Suprapubic skin (tissue), 4 donors: ENCODE data around the gene MBD3L2. TPM values are rescaled to one million over a fixed set of nuclear protein-coding genes. Genes with fewer than 3 reads are reported as not detected.
"Not testable (repeated sequence)": the region's sequence is repeated elsewhere in the genome, so short reads cannot be mapped to it uniquely, and the experiment has no call there.

Experiments used
- DNase-seq, 2 donors: peaks; one replicate each; pipeline ENCODE4 v3.0.0-alpha.2; 2019; ENCODE audit warnings: low spot score in 2 of 2
- H3K27ac ChIP-seq: fragments of 200-600 bp; sonication (generic); one replicate; pipeline ENCODE4 v1.5.1; 2019
- H3K27me3 ChIP-seq: fragments of 200-600 bp; sonication (generic); one replicate; pipeline ENCODE4 v1.5.1; 2019
- H3K36me3 ChIP-seq: fragments of 200-600 bp; sonication (generic); one replicate; pipeline ENCODE4 v1.5.1; 2019
- H3K4me1 ChIP-seq: fragments of 200-600 bp; sonication (generic); one replicate; pipeline ENCODE4 v1.5.1; 2019
- H3K4me3 ChIP-seq: fragments of 200-600 bp; sonication (generic); one replicate; pipeline ENCODE4 v1.5.1; 2019; ENCODE audit warnings: mild to moderate bottlenecking
- H3K9me3 ChIP-seq: fragments of 200-600 bp; sonication (generic); one replicate; pipeline ENCODE4 v1.5.1; 2019
- POLR2A ChIP-seq, 2 donors: fragments of 450-650 bp; IDR thresholded peaks; one replicate each; pipeline ENCODE4 v1.6.1; 2017; ENCODE audit warnings: antibody characterized with exemption in 2 of 2, mild to moderate bottlenecking in 2 of 2, moderate library complexity in 2 of 2
- POLR2AphosphoS5 ChIP-seq, 3 donors: sonication (generic); formaldehyde crosslinking; IDR thresholded peaks; one replicate each; pipeline ENCODE4 v1.6.1; 2017; ENCODE audit warnings: antibody characterized with exemption in 3 of 3
- WGBS: methylation state at CpG from one replicate; pipeline ENCODE4 v1.1.5; 2018; 5-methylcytosine and 5-hydroxymethylcytosine counted together
- total RNA-seq, 4 donors: library from RNA; depleted of rRNA; stranded (reverse); fragments of >200 nt; gene quantifications; one replicate each; pipeline ENCODE4 v1.1.0, GENCODE V29; 2016
- TF ChIP-seq, protein P1 (sequence below), 2 donors: fragments of 200-600 bp in 1 of 2; fragments of 450-650 bp in 1 of 2; sonication (generic) in 1 of 2; IDR thresholded peaks; one replicate each; pipeline ENCODE4 v1.5.1; 2016 to 2019; ENCODE audit warnings: antibody characterized with exemption in 2 of 2, mild to moderate bottlenecking in 1 of 2, moderate library complexity in 1 of 2

MBD3L2 gene
- total RNA-seq, 4 donors from 2014 or later: not detected

DNA sequence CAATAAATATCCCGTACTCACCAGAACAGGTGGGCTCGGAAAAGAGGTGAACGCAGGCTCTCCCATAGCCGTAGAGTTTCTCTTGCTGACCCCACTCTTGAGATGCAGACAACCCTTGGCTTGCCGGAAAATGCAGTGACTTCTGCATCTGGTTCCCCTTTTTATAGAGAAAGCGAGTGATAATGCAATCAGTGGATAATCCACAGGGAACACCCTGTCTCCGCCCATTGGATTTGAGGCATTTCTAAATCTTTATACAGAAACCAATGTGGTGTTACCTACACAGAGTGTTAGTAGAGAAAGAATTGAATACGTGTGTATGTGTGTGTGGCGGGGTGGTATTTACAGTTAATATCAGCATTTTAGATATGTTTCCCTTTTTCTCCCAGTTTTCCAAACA lies 9.0 kb upstream of the MBD3L2 start, which contains the start of gene MBD3L4:
Gene MBD3L4 (minus strand): TSS at position 101 of the 400 bp plus-strand sequence. CDS start 35 bp downstream, at position 66.
- not testable (repeated sequence) for H3K27me3 ChIP-seq, H3K4me3 ChIP-seq, H3K9me3 ChIP-seq, H3K4me1 ChIP-seq, H3K36me3 ChIP-seq, H3K27ac ChIP-seq, DNase-seq
- WGBS: no CpG with 5 or more reads among the region's 9 CpGs

DNA sequence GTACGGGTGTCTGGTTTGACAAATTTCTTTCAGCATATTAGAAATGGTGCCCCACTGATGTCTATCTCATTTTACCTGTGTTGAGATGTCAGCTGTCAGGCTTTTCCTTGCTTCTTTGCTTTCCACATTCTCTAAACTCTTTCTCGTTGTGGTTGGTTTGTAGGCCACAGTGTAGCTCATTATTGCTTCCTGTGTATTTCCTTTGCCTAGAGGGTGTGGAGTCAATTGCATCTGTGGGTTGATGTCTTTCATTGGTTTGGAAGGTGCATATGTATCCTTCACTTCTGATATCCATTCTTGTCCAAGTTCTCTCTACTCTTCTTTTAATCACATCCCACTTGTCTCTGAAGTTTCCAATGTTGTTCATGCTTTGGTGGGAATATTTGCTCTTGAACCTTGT lies 7.6 kb upstream of the MBD3L2 start:
- H3K27ac ChIP-seq: not testable (repeated sequence)

DNA sequence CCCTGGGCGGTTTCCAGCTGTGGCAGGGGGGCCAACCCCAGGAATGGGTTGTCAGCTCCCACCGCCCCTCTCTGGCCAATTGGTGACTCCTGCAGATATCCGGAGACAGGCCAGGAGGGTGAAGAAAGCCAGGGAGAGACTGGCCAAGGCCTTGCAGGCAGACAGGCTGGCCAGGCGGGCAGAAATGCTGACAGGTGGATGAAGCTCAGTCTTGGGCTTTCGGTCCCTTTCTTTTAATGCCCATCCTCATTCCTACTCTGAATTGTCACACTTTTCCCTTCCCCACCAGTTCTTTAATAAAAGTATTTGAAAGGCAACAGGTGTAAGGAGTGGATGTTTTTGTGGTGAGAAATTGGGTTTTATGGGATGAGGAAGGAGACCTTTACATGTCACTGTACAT lies 2.3 kb downstream of the MBD3L2 start:
- not testable (repeated sequence) for H3K4me3 ChIP-seq, H3K27ac ChIP-seq, DNase-seq, H3K36me3 ChIP-seq, H3K9me3 ChIP-seq, H3K27me3 ChIP-seq, H3K4me1 ChIP-seq
- 89% methylated on average over 3 of the region's 5 CpGs for WGBS

More for the DNA sequence above, 7.6 kb upstream of the MBD3L2 start:
- not testable (repeated sequence) for H3K4me3 ChIP-seq, DNase-seq, H3K4me1 ChIP-seq, H3K9me3 ChIP-seq, H3K27me3 ChIP-seq, H3K36me3 ChIP-seq
- WGBS: no CpG with 5 or more reads among the region's 2 CpGs

DNA sequence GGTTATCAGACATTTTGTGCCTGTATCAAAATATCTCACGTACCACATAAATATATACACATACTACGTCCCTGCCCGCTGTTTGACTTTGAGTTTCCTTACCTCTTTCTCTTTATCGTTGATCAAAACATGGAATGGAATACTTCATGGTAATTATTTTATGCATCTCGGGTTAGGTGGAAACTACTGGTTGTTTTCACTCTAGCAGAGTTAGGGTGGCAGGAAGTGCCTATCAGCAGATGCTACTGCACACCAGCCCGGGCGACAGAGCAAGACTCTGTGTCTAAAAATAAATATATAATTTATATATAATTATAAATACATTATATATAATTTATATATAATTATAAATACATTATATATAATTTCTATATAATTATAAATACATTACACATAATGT lies 3.8 kb downstream of the MBD3L2 start:
- not testable (repeated sequence) for H3K9me3 ChIP-seq, H3K4me1 ChIP-seq, H3K36me3 ChIP-seq, DNase-seq, H3K4me3 ChIP-seq, H3K27me3 ChIP-seq, H3K27ac ChIP-seq
- WGBS: 90% methylated on average over 7 of the region's 7 CpGs

DNA sequence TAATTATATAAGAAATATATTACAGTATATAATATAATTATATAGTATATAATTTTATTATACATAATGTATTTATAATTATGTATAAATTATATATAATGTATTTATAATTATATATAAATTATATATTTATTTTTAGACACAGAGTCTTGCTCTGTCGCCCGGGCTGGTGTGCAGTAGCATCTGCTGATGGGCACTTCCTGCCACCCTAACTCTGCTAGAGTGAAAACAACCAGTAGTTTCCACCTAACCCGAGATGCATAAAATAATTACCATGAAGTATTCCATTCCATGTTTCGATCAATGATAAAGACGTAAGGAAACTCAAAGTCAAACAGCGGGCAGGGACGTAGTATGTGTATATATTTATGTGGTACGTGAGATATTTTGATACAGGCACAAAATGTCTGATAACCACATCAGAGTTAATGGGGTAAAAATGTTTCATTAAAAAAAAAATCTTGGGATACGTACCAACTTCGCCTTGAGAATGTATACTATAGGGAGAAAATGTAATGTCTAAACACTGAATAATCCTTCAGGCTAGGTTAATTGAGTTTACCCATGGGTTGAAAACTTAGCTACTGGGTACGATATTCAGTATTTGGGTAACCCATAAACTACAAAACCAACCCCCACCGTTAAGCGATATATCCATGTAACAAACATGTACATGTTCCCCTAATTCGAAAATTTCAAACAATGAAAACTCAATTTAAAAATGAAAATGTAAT lies 5.7 kb downstream of the MBD3L2 start:
- not testable (repeated sequence) for H3K27me3 ChIP-seq, H3K27ac ChIP-seq, H3K36me3 ChIP-seq, H3K4me3 ChIP-seq, H3K4me1 ChIP-seq, DNase-seq, H3K9me3 ChIP-seq
- WGBS: 91% methylated on average over 14 of the region's 14 CpGs

DNA sequence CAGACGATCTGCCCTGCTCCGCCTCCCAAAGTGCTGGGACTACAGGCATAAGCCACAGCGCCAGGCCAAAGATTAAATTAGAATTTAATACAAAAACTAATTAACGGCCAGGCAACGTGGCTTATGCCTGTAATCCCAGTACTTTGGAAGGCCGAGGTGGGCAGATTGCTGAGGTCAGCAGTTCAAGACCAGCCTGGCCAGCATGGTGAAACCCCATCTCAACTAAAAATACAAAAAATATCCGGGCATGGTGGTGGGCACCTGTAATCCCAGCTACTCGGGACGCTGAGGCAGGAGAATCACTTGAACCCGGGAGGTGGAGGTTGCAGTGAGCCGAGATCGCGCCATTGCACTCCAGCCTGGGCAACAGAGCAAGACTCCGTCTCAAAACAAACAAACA lies 6.6 kb downstream of the MBD3L2 start:
- DNase-seq, H3K4me3 ChIP-seq: not testable (repeated sequence)

DNA sequence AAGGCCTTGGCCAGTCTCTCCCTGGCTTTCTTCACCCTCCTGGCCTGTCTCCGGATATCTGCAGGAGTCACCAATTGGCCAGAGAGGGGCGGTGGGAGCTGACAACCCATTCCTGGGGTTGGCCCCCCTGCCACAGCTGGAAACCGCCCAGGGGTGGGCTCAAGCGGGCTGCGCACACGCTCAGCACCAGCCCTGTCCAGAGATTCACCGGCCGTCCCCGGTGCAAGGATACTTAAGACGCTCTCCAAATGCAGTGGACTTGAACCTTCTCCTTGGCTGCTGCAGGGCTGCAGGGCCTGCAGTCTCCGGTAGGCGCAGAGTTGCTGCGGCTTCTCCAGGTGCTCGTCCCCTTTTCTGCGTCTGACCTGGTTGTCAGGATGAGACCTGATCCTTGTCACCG lies 7.2 kb downstream of the MBD3L2 start:
- DNase-seq, H3K4me1 ChIP-seq, H3K27ac ChIP-seq, H3K36me3 ChIP-seq, H3K9me3 ChIP-seq, H3K27me3 ChIP-seq, H3K4me3 ChIP-seq: not testable (repeated sequence)
- no CpG with 5 or more reads among the region's 16 CpGs for WGBS

More for the DNA sequence above, 6.6 kb downstream of the MBD3L2 start:
- not testable (repeated sequence) for H3K4me1 ChIP-seq, H3K36me3 ChIP-seq, H3K9me3 ChIP-seq, H3K27ac ChIP-seq, H3K27me3 ChIP-seq
- WGBS: 97% methylated on average over 11 of the region's 14 CpGs

DNA sequence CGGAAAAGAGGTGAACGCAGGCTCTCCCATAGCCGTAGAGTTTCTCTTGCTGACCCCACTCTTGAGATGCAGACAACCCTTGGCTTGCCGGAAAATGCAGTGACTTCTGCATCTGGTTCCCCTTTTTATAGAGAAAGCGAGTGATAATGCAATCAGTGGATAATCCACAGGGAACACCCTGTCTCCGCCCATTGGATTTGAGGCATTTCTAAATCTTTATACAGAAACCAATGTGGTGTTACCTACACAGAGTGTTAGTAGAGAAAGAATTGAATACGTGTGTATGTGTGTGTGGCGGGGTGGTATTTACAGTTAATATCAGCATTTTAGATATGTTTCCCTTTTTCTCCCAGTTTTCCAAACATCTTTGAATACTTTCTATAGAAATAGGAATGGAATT lies 9.5 kb downstream of the MBD3L2 start, which contains the start of gene MBD3L3:
Gene MBD3L3 (minus strand): TSS at position 101 of the 400 bp plus-strand sequence. CDS start 71 bp downstream, at position 30.
- no CpG with 5 or more reads among the region's 8 CpGs for WGBS
- H3K4me3 ChIP-seq: not testable (repeated sequence)

DNA sequence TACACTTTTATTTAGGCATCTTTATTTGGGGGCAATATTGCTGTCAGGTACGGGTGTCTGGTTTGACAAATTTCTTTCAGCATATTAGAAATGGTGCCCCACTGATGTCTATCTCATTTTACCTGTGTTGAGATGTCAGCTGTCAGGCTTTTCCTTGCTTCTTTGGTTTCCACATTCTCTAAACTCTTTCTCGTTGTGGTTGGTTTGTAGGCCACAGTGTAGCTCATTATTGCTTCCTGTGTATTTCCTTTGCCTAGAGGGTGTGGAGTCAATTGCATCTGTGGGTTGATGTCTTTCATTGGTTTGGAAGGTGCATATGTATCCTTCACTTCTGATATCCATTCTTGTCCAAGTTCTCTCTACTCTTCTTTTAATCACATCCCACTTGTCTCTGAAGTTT lies 10.9 kb downstream of the MBD3L2 start:
- 78% methylated on average over 2 of the region's 2 CpGs for WGBS
- H3K27me3 ChIP-seq, H3K27ac ChIP-seq, H3K4me3 ChIP-seq, H3K4me1 ChIP-seq, H3K36me3 ChIP-seq, DNase-seq, H3K9me3 ChIP-seq: not testable (repeated sequence)

More for the DNA sequence above, 9.5 kb downstream of the MBD3L2 start, which contains the start of gene MBD3L3:
- not testable (repeated sequence) for H3K27ac ChIP-seq, DNase-seq, H3K36me3 ChIP-seq, H3K4me1 ChIP-seq, H3K27me3 ChIP-seq, H3K9me3 ChIP-seq

DNA sequence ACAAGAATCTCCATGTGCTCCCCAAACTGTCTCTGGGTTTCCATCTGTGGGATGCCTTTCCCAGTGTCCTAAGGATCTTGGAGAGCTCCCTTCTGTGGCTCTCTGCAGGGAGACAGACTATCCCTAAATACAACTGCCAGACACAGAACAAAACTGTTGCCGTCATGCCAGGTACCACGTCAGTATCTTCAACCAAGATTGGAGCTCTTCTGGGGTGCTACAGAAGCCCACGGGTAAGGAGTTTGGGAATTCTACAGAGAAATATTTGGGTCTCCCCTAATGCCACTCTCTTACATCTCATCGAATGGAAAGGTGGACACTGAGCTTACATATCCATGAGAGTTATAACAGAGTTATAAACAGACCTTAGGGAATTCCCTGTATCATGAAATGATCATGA lies 14.2 kb downstream of the MBD3L2 start:
- no peak overlapping the region for H3K27ac ChIP-seq
- TF ChIP-seq, protein P1, sequence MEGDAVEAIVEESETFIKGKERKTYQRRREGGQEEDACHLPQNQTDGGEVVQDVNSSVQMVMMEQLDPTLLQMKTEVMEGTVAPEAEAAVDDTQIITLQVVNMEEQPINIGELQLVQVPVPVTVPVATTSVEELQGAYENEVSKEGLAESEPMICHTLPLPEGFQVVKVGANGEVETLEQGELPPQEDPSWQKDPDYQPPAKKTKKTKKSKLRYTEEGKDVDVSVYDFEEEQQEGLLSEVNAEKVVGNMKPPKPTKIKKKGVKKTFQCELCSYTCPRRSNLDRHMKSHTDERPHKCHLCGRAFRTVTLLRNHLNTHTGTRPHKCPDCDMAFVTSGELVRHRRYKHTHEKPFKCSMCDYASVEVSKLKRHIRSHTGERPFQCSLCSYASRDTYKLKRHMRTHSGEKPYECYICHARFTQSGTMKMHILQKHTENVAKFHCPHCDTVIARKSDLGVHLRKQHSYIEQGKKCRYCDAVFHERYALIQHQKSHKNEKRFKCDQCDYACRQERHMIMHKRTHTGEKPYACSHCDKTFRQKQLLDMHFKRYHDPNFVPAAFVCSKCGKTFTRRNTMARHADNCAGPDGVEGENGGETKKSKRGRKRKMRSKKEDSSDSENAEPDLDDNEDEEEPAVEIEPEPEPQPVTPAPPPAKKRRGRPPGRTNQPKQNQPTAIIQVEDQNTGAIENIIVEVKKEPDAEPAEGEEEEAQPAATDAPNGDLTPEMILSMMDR (IDR thresholded peaks at IDR 0.05): no peak
- TF ChIP-seq POLR2A (IDR thresholded peaks at IDR 0.05): no peak
- no peak for TF ChIP-seq POLR2AphosphoS5 (IDR thresholded peaks at IDR 0.05)
- no peaks in the 10 kb centered on the region for H3K36me3 ChIP-seq
- 81% methylated on average over 4 of the region's 4 CpGs for WGBS
- H3K4me1 ChIP-seq: no peaks in the 10 kb centered on the region
- DNase-seq: no peak
- no peak overlapping the region for H3K4me3 ChIP-seq
- no peaks in the 10 kb centered on the region for H3K27me3 ChIP-seq
- no peaks in the 10 kb centered on the region for H3K9me3 ChIP-seq
